GM12874 (cell line): Measurements from ENCODE around the gene KCNH8.
A peak's percentile ranks its signal among the peaks of the same experiment; 100 is the strongest.

ENCODE experiments used
- TF ChIP-seq, protein P1 (sequence below): IDR thresholded peaks from 2 replicates; pipeline ENCODE4 v1.5.1; 2011; ENCODE audit warnings: low read depth, mild to moderate bottlenecking, control low read depth, low read length, moderate library complexity; ENCODE audit not compliant: insufficient read depth

The KCNH8 gene

DNA sequence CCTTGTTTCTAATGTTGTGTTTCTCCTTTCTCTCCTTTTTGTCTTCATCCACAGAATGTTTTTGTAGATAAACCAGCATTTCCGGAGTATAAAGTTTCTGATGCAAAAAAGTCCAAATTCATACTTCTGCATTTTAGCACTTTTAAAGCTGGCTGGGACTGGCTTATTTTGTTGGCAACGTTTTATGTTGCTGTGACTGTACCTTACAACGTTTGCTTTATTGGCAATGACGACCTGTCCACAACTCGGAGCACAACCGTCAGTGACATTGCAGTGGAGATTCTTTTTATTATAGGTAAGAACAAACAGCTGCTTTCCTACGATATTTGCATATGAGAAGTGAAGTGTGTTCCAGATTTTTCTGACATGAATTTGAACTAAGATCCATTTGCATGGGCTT is 199.4 kb downstream of the KCNH8 start:
- TF ChIP-seq, protein P1, sequence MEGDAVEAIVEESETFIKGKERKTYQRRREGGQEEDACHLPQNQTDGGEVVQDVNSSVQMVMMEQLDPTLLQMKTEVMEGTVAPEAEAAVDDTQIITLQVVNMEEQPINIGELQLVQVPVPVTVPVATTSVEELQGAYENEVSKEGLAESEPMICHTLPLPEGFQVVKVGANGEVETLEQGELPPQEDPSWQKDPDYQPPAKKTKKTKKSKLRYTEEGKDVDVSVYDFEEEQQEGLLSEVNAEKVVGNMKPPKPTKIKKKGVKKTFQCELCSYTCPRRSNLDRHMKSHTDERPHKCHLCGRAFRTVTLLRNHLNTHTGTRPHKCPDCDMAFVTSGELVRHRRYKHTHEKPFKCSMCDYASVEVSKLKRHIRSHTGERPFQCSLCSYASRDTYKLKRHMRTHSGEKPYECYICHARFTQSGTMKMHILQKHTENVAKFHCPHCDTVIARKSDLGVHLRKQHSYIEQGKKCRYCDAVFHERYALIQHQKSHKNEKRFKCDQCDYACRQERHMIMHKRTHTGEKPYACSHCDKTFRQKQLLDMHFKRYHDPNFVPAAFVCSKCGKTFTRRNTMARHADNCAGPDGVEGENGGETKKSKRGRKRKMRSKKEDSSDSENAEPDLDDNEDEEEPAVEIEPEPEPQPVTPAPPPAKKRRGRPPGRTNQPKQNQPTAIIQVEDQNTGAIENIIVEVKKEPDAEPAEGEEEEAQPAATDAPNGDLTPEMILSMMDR = no peak

- TF ChIP-seq, protein P1 = no peak
These were observed 200.2 kb downstream of the KCNH8 start for GRCh38 chr3:19348500-19348899.

- TF ChIP-seq, protein P1 = peak; percentile 55; the same call in 1 of the 2 replicates
These were observed 200.7 kb downstream of the KCNH8 start for GRCh38 chr3:19348941-19349564.

- TF ChIP-seq, protein P1 = no peak
These were observed 209.6 kb downstream of the KCNH8 start for GRCh38 chr3:19357947-19358346.

- TF ChIP-seq, protein P1 = no peak
These were observed 214.8 kb downstream of the KCNH8 start for GRCh38 chr3:19363071-19363470.

DNA sequence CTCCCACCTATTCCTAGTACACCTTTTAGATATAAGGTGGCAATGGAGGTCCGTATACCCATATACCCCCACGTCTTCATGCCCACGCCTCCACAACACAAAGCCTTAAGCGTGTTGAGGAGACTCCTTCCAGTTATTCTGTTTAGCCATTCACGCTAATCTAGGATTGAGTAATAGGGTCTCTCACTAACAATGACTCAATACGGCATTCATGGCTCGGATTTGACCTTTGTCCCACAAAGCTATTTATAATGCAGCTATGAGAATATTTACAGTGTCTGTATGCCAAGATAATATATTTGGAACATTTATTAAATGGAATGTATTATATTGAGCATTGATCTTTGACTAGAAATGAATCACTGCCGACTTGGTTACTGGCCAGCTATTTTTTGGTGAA is 215.8 kb downstream of the KCNH8 start:
- TF ChIP-seq, protein P1 = no peak

GRCh38 chr3:19365471-19365870 is 217.2 kb downstream of the KCNH8 start:
- TF ChIP-seq, protein P1 = no peak

DNA sequence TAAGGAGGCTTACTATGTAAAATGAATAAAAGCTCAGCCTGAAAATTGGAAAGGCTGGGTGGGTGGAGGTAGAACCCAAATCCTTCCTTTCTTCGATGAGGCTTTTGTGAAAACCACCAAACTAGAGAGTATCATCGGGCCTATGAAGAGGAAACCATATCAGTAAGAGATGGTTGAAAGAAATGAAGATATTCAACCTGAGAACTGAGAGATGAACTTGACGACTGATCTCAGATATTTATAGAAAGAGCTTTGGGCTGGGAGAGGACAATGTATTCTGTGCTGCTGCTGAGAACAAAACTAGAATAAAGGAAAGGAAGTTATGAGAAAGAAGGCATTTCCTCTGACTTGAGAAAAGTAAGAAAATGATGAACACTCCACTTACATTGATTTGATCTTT is 236.6 kb downstream of the KCNH8 start:
- TF ChIP-seq, protein P1 = no peak
